K562 (cell line): Measurements from ENCODE around the gene IFT81. TPM values are rescaled to one million over a fixed set of nuclear protein-coding genes. Genes with fewer than 3 reads are reported as not detected.

ENCODE experiments used
- ATAC-seq: fragments of 200-7000 bp; cut with Tn5 transposase; 3 replicates; pipeline ENCODE4 v1.9.1; 2020; ENCODE audit warnings: moderate library complexity
- BruUV-seq: library from RNA; stranded (reverse); fragments of 400-500 nt; replicated peaks from 2 replicates; lab custom pipeline; 2021; lab: Mats Ljungman, UMichigan
- CTCF ChIA-PET: fragments of 300-600 bp; formaldehyde crosslinking; extraction: SDS; loops from one replicate; lab custom pipeline; 2021; ENCODE audit warnings: low intra/inter-chr PET ratio; lab: Yijun Ruan, JAX
- POLR2A ChIA-PET: fragments of 300-600, 350-650 bp; sonication (Branson Sonifier 250); formaldehyde crosslinking; extraction: SDS; loops from one replicate; lab custom pipeline; 2021; ENCODE audit warnings: antibody characterized with exemption, inconsistent platforms; lab: Yijun Ruan, JAX
- DNase-seq, 4 experiments: peaks; one replicate each; pipeline versions ENCODE4 v3.0.0 to v3.0.0-alpha.2; 2011 to 2018; ENCODE audit warnings: low spot score in 3 of 4, mixed read lengths in 3 of 4; ENCODE audit errors: extremely low read depth in 1 of 4
- FAIRE-seq: peaks from 2 replicates; lab custom pipeline; 2011; peaks lifted over from hg19 to GRCh38; lab: Jason Lieb, UNC
- H2AFZ ChIP-seq: 2 replicates; pipeline ENCODE4 v1.6.0; 2011; ENCODE audit warnings: low read depth, low read length, control low read depth, inconsistent platforms
- H3K27ac ChIP-seq: fragments of 200-600 bp; 3 replicates; pipeline ENCODE4 v1.8.0; 2011; ENCODE audit warnings: low read depth, mild to moderate bottlenecking, control low read depth, inconsistent platforms, low read length, moderate library complexity, mixed read lengths; ENCODE audit errors: extremely low read depth
- H3K27me3 ChIP-seq, 2 experiments: fragments of 300-600 bp in 1 of 2; 2 replicates in 1 of 2; 3 replicates in 1 of 2; pipeline versions ENCODE4 v1.6.0 to v1.8.0; 2011; ENCODE audit warnings: inconsistent platforms in 2 of 2, low read length in 2 of 2, mild to moderate bottlenecking in 1 of 2, mixed read lengths in 1 of 2, moderate library complexity in 1 of 2; ENCODE audit not compliant: control insufficient read depth in 2 of 2, insufficient read depth in 2 of 2
- H3K36me3 ChIP-seq: fragments of 300-600 bp; 3 replicates; pipeline ENCODE4 v1.8.0; 2011; ENCODE audit warnings: mild to moderate bottlenecking, low read length, inconsistent platforms; ENCODE audit not compliant: control insufficient read depth, insufficient read depth
- H3K4me1 ChIP-seq, 2 experiments: fragments of 200-600 bp in 1 of 2; replicated peaks in 1 of 2; 2 replicates in 1 of 2; 3 replicates in 1 of 2; pipeline versions ENCODE4 v1.5.1 to v1.8.0; 2011; ENCODE audit warnings: inconsistent platforms in 2 of 2, low read length in 2 of 2, mild to moderate bottlenecking in 1 of 2, mixed read lengths in 1 of 2, moderate library complexity in 1 of 2; ENCODE audit not compliant: control insufficient read depth in 2 of 2, insufficient read depth in 2 of 2
- H3K4me2 ChIP-seq: 2 replicates; pipeline ENCODE4 v1.6.1; 2011; ENCODE audit warnings: low read length, control low read depth, inconsistent platforms, mixed read lengths; ENCODE audit not compliant: insufficient read depth
- H3K4me3 ChIP-seq: fragments of 200-600 bp; sonication (generic), shearing (Covaris generic); 2 replicates; pipeline ENCODE4 v1.5.1; 2016; ENCODE audit warnings: control low read depth, inconsistent platforms
- H3K79me2 ChIP-seq: fragments of 200-600 bp; 3 replicates; pipeline ENCODE4 v1.8.0; 2011; ENCODE audit warnings: low read length, inconsistent platforms; ENCODE audit not compliant: control insufficient read depth, insufficient read depth
- H3K9ac ChIP-seq, 2 experiments: 2 replicates each; pipeline versions ENCODE4 v1.6.0 to v1.6.1; 2011; ENCODE audit warnings: low read depth in 2 of 2, low read length in 2 of 2, control low read depth in 1 of 2, inconsistent platforms in 1 of 2, mild to moderate bottlenecking in 1 of 2, mixed read lengths in 1 of 2; ENCODE audit not compliant: insufficient read depth in 1 of 2
- H3K9me1 ChIP-seq: one replicate; pipeline ENCODE4 v1.6.0; 2011; ENCODE audit warnings: inconsistent platforms, mild to moderate bottlenecking, low read length, moderate library complexity; ENCODE audit not compliant: control insufficient read depth, insufficient read depth
- H3K9me3 ChIP-seq: replicated peaks from 2 replicates; pipeline ENCODE4 v1.5.1; 2011; ENCODE audit warnings: low read depth, low read length, inconsistent platforms; ENCODE audit not compliant: control insufficient read depth, insufficient read depth
- H4K20me1 ChIP-seq: replicated peaks from 2 replicates; pipeline ENCODE4 v1.6.1; 2011; ENCODE audit warnings: low read length, inconsistent platforms, mixed read lengths; ENCODE audit not compliant: control insufficient read depth, insufficient read depth
- ARID2 ChIP-seq: fragments of 450-650 bp; IDR thresholded peaks from 2 replicates; pipeline ENCODE4 v1.6.1; 2017; ENCODE audit warnings: antibody characterized with exemption, mild to moderate bottlenecking
- CBX8 ChIP-seq: fragments of 200-600 bp; sonication (generic); IDR thresholded peaks from 2 replicates; pipeline ENCODE4 v1.6.1; 2012; ENCODE audit warnings: borderline replicate concordance, mixed run types, low read depth, mild to moderate bottlenecking, moderate library complexity, mixed read lengths, low read length, control low read depth, inconsistent platforms; ENCODE audit not compliant: poor library complexity, severe bottlenecking; ENCODE audit errors: extremely low read depth
- CSDE1 ChIP-seq, 2 experiments: fragments of 450-650 bp; IDR thresholded peaks; 2 replicates each; pipeline ENCODE4 v1.6.1; 2016; ENCODE audit warnings: mild to moderate bottlenecking in 1 of 2
- GATAD2B ChIP-seq: fragments of 450-650 bp; IDR thresholded peaks from 2 replicates; pipeline ENCODE4 v1.6.1; 2017; ENCODE audit warnings: mild to moderate bottlenecking, borderline replicate concordance
- HDAC6 ChIP-seq: IDR thresholded peaks from 2 replicates; pipeline ENCODE4 v1.6.1; 2012; ENCODE audit warnings: low read depth, mild to moderate bottlenecking, control low read depth, inconsistent platforms, low read length, moderate library complexity
- NCOA4 ChIP-seq: fragments of 450-650 bp; IDR thresholded peaks from 2 replicates; pipeline ENCODE4 v1.6.1; 2018; ENCODE audit warnings: mild to moderate bottlenecking; ENCODE audit not compliant: partially characterized antibody
- NFRKB ChIP-seq: fragments of 450-650 bp; IDR thresholded peaks from 2 replicates; pipeline ENCODE4 v1.6.1; 2016; ENCODE audit warnings: low read depth
- NUFIP1 ChIP-seq: fragments of 450-650 bp; IDR thresholded peaks from 2 replicates; pipeline ENCODE4 v1.6.1; 2018; ENCODE audit not compliant: partially characterized antibody
- PHB ChIP-seq: fragments of 250-450 bp; sonication (Bioruptor Pico); IDR thresholded peaks from 2 replicates; pipeline ENCODE4 v1.5.0; 2021
- POLR2H ChIP-seq: IDR thresholded peaks from 2 replicates; pipeline ENCODE4 v1.6.1; 2016; ENCODE audit warnings: missing genetic modification characterization, low read depth, mild to moderate bottlenecking, control low read depth, missing compliant biosample characterization, moderate library complexity
- TAF15 ChIP-seq: fragments of 200-400 bp; formaldehyde crosslinking; IDR thresholded peaks from 2 replicates; pipeline ENCODE4 v1.6.1; 2017; ENCODE audit warnings: mild to moderate bottlenecking, low read depth, low read length, moderate library complexity
- TARDBP ChIP-seq: fragments of 450-650 bp; IDR thresholded peaks from 2 replicates; pipeline ENCODE4 v1.6.1; 2016
- ZNF212 ChIP-seq: fragments of 450-650 bp; formaldehyde crosslinking; IDR thresholded peaks from 2 replicates; pipeline ENCODE4 v1.4.0; 2020; ENCODE audit warnings: mild to moderate bottlenecking
- in situ Hi-C: fragments of 300-500 bp; cut with MboI; formaldehyde crosslinking; loops from 4 replicates; pipeline ENCODE4 v1.15.0; 2018; ENCODE audit warnings: inconsistent platforms, mixed read lengths
- intact Hi-C: fragments of 100-400 bp; cut with micrococcal nuclease; formaldehyde crosslinking; loops from 2 replicates; pipeline ENCODE4 v1.14.2; 2022
- polyA plus RNA-seq, 8 experiments: library from polyadenylated mRNA; depleted of rRNA in 4 of 8; stranded (reverse) in 5 of 8; unstranded in 3 of 8; fragments of >200 nt; fragmentation: Nextera tagmentation in 2 of 8; fragmentation: Illumina TruSeq in 1 of 8; extraction: Ambion mirVana in 2 of 8; extraction: Trizol in 1 of 8; gene quantifications; 2 replicates each; pipeline versions ENCODE4 v1.2.1 to v1.2.3, GENCODE V29; 2011 to 2014; ENCODE audit warnings: inconsistent platforms in 1 of 8, missing spikeins in 1 of 8
- total RNA-seq, 7 experiments: library from RNA; depleted of rRNA in 6 of 7; stranded (reverse); fragments of >200 nt in 6 of 7; fragmentation: Illumina TruSeq in 2 of 7; extraction: Trizol in 2 of 7; gene quantifications; 2 replicates each; pipeline versions ENCODE4 v1.2.1 to v1.2.3, GENCODE V29; 2011 to 2021; ENCODE audit warnings: low replicate concordance in 1 of 7
- TF ChIP-seq, protein P1 (sequence below): fragments of 250-450 bp; sonication (Bioruptor Pico); IDR thresholded peaks from 2 replicates; pipeline ENCODE4 v1.5.0; 2020; ENCODE audit warnings: mild to moderate bottlenecking
- TF ChIP-seq, protein P2 (sequence below), 2 experiments: fragments of 450-650 bp in 1 of 2; sonication (generic) in 1 of 2; formaldehyde crosslinking; conservative IDR thresholded peaks; 2 replicates each; pipeline versions ENCODE4 v1.4.0 to v1.8.1; 2020 to 2022; ENCODE audit warnings: mild to moderate bottlenecking in 1 of 2, missing genetic modification reagents in 1 of 2
- TF ChIP-seq, protein P3 (sequence below): fragments of 250-450 bp; sonication (Bioruptor Pico); IDR thresholded peaks from 2 replicates; pipeline ENCODE4 v1.4.0; 2020; ENCODE audit warnings: mild to moderate bottlenecking, moderate library complexity
- TF ChIP-seq, protein P4 (sequence below): conservative IDR thresholded peaks from 2 replicates; pipeline ENCODE4 v1.6.1; 2011; ENCODE audit warnings: low read depth, mild to moderate bottlenecking, low read length; ENCODE audit not compliant: control insufficient read depth

IFT81 gene
- total and polyA plus RNA-seq, 9 of the 15 experiments (the other 6 are each of a cell fraction or from before 2014, with no cell fraction given): 2.8 to 11.9 (median 7.9) TPM

DNA sequence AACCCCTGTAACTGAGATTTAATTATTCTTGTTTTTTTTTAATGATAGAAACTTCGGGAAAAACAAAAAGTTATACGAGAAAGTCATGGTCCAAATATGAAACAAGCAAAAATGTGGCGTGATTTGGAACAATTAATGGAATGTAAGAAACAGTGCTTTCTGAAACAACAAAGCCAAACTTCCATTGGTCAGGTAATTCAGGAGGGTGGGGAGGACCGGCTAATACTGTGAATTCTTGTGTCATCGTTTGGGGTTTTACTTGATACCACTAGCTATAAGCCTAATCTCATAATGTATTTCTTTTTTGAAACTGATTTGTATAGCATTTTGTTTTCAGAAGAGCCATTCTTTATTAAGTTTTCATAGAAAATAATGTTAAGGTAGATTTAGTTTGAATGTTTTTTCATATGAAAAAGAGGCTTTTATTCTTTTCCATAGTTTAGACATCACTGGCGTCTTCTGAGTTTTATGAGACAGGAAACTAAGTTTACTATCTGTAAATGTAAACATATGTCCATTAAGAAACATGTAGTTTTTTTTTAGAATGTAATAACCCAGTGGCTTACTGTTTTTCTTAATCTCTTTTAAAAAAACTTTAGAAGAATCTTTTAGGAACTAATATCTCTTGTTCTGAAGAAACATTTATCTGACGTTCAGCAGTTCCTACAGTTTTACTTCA, 94.0 kb downstream of the IFT81 start (continued):
- TF ChIP-seq POLR2H (tag) (no peak), PHB (CRISPR knock-in tag) (no peak), TAF15 (no peak)
- TF ChIP-seq, protein P1, sequence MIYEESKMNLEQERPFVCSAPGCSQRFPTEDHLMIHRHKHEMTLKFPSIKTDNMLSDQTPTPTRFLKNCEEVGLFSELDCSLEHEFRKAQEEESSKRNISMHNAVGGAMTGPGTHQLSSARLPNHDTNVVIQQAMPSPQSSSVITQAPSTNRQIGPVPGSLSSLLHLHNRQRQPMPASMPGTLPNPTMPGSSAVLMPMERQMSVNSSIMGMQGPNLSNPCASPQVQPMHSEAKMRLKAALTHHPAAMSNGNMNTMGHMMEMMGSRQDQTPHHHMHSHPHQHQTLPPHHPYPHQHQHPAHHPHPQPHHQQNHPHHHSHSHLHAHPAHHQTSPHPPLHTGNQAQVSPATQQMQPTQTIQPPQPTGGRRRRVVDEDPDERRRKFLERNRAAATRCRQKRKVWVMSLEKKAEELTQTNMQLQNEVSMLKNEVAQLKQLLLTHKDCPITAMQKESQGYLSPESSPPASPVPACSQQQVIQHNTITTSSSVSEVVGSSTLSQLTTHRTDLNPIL (CRISPR knock-in tag): no peak
- TF ChIP-seq, protein P2, sequence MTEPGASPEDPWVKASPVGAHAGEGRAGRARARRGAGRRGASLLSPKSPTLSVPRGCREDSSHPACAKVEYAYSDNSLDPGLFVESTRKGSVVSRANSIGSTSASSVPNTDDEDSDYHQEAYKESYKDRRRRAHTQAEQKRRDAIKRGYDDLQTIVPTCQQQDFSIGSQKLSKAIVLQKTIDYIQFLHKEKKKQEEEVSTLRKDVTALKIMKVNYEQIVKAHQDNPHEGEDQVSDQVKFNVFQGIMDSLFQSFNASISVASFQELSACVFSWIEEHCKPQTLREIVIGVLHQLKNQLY (CRISPR knock-in tag; conservative IDR thresholded peaks at IDR 0.05): no peak
- TF ChIP-seq, protein P3, sequence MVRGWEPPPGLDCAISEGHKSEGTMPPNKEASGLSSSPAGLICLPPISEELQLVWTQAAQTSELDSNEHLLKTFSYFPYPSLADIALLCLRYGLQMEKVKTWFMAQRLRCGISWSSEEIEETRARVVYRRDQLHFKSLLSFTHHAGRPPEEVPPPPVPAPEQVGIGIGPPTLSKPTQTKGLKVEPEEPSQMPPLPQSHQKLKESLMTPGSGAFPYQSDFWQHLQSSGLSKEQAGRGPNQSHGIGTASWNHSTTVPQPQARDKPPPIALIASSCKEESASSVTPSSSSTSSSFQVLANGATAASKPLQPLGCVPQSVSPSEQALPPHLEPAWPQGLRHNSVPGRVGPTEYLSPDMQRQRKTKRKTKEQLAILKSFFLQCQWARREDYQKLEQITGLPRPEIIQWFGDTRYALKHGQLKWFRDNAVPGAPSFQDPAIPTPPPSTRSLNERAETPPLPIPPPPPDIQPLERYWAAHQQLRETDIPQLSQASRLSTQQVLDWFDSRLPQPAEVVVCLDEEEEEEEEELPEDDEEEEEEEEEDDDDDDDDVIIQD (CRISPR knock-in tag): no peak

DNA sequence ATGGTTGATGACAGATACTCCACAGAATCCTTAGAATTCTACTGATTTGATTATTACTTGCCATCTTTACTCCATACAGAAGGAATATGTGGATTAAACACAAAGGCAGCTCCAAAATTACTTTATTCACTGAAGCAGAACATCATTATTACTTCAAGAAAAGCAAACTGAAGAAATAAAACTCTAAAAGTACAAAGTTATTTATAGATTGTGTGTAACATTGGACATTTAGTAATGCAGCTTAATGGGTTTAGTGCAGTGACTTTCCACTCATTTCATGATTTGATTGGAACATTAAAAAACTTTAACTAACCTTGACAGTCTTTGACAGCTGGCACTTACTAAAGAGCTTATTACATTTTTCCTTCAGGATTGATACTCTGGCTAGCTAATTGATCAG, 97.9 kb downstream of the IFT81 start:
- Histone ChIP-seq H3K27me3 (no peaks in the 10 kb centered on the region), H3K9ac (no peak overlapping the region), H3K27ac (no peak overlapping the region), H3K4me1 (no peaks in the 10 kb centered on the region), H3K36me3 (no peaks in the 10 kb centered on the region), H3K9me3 (no peaks in the 10 kb centered on the region), H3K79me2 (no peaks in the 10 kb centered on the region), H3K9me1 (no peaks in the 10 kb centered on the region), H4K20me1 (no peaks in the 10 kb centered on the region), H2AFZ (no peak overlapping the region), H3K4me3 (no peak overlapping the region), H3K4me2 (no peak overlapping the region)
- FAIRE-seq (no peak), DNase-seq (no peak), ATAC-seq (no peak)
- TF ChIP-seq ZNF212 (CRISPR knock-in tag) (no peak), ARID2 (no peak), CSDE1 (IDR thresholded peaks at IDR 0.05) (no peak), HDAC6 (no peak), NCOA4 (no peak), GATAD2B (no peak), CBX8 (no peak), NUFIP1 (no peak), NFRKB (no peak), TARDBP (no peak)
- TF ChIP-seq, protein P4, sequence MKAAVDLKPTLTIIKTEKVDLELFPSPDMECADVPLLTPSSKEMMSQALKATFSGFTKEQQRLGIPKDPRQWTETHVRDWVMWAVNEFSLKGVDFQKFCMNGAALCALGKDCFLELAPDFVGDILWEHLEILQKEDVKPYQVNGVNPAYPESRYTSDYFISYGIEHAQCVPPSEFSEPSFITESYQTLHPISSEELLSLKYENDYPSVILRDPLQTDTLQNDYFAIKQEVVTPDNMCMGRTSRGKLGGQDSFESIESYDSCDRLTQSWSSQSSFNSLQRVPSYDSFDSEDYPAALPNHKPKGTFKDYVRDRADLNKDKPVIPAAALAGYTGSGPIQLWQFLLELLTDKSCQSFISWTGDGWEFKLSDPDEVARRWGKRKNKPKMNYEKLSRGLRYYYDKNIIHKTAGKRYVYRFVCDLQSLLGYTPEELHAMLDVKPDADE: no peak
- ChIA-PET CTCF (no interaction called here), POLR2A (no interaction called here)
- BruUV-seq: no TSS peak
- intact Hi-C loops: loop anchor here (5.0 kb wide), 2 partner anchors 120 to 365 kb away; no protein-coding TSS in a partner anchor
- in situ Hi-C loops: no loop called here
